Peyer's patch (tissue), 4 donors: ENCODE results near the gene JPH2. TPM values are rescaled to one million over a fixed set of nuclear protein-coding genes. Genes with fewer than 3 reads are reported as not detected.
"Not testable (repeated sequence)": the region's sequence is repeated elsewhere in the genome, so short reads cannot be mapped to it uniquely, and the experiment has no call there.

ENCODE experiments used
- DNase-seq, 3 donors: peaks; one replicate each; pipeline ENCODE4 v3.0.0-alpha.2; 2017 to 2019
- H3K27ac ChIP-seq, 4 donors: fragments of 200-600 bp; sonication (generic); one replicate each; pipeline ENCODE4 v1.5.1; 2016 to 2019
- H3K27me3 ChIP-seq, 2 donors: fragments of 200-600 bp; sonication (generic); one replicate each; pipeline ENCODE4 v1.5.1; 2019
- H3K36me3 ChIP-seq, 3 donors: fragments of 200-600 bp; sonication (generic); one replicate each; pipeline ENCODE4 v1.5.1; 2016 to 2019
- H3K4me1 ChIP-seq, 4 donors: fragments of 200-600 bp; sonication (generic); one replicate each; pipeline ENCODE4 v1.5.1; 2016 to 2019
- H3K4me3 ChIP-seq, 4 donors: fragments of 200-600 bp; sonication (generic); 1 replicate in 3 of 4; 2 replicates in 1 of 4; pipeline ENCODE4 v1.5.1; 2016 to 2019; ENCODE audit warnings: mild to moderate bottlenecking in 1 of 4
- H3K9me3 ChIP-seq, 4 donors: fragments of 200-600 bp; sonication (generic); one replicate each; pipeline ENCODE4 v1.5.1; 2016 to 2019; ENCODE audit warnings: mild to moderate bottlenecking in 1 of 4
- CTCF ChIP-seq, 6 experiments: fragments of 450-650 bp in 4 of 6; fragments of 200-600 bp in 2 of 6; sonication (generic) in 1 of 6; IDR thresholded peaks; one replicate each; pipeline ENCODE4 v1.5.1; 2017 to 2019; ENCODE audit warnings: antibody characterized with exemption in 6 of 6, mild to moderate bottlenecking in 3 of 6, moderate library complexity in 1 of 6
- POLR2A ChIP-seq, 2 donors: fragments of 450-650 bp; IDR thresholded peaks; one replicate each; pipeline ENCODE4 v1.5.1; 2017; ENCODE audit warnings: antibody characterized with exemption in 2 of 2, mild to moderate bottlenecking in 2 of 2, moderate library complexity in 2 of 2
- total RNA-seq, 4 donors: library from RNA; depleted of rRNA; stranded (reverse); fragments of >200 nt; gene quantifications; one replicate each; pipeline ENCODE4 v1.1.0, GENCODE V29; 2016

JPH2 gene
- 1 to 10 TPM; 1.2 to 8.0 (median 4.2) TPM for total RNA-seq

DNA sequence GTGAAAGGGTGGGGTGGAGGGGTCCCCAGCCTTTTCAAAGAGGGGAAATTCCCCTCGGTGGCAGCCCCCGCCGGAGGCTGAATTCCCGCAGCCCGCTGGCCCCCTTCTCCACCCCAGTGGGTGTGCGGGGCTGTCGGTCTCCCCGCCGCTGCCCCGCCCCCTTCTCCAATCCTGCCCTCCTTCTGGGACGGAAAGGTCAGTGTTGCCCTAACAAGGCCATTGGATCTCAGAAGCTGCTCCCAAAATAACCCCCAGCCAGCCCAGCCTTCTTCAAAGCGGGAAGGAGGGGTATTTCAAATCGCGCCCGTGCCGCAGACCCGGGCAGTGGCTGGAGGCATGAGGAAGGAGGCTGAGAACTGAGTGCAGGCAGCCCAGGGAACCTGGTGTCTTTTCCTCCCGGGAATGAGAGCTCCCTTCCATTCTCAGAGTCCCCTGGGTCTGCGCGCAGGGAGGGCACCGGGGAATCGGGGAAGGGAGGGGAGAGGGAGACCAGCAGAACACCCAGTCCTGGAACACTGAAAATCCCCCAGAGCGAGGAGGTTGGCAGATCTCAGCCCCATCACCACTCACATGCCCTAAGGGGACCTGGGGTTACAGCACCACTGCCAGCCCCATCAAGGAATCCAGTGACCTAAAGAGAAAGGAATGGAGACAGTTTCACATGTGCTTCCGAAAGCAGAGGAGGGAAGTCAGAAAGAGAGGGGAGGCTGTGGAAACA is at the start of gene JPH2:
Gene JPH2 (minus strand): TSS at position 135 of the 718 bp plus-strand sequence. CDS start 483 bp downstream, outside the sequence.
- H3K4me3 ChIP-seq: peak within 1 kb of the TSS; percentile 22 to 54 (median 38)
- no peaks in the 10 kb centered on the region for H3K36me3 ChIP-seq
- H3K9me3 ChIP-seq: no peaks in the 10 kb centered on the region
- peak within 1 kb of the TSS in 3 of 4 donors; percentile 26 to 86 (median 38) for H3K27ac ChIP-seq
- no peak for TF ChIP-seq POLR2A (IDR thresholded peaks at IDR 0.05)
- no peak for TF ChIP-seq CTCF (IDR thresholded peaks at IDR 0.05)
- no peaks in the 10 kb centered on the region for H3K27me3 ChIP-seq
- peaks cover 0 to 17% (median 2%) of the 10 kb centered on the region in 4 donors for H3K4me1 ChIP-seq
- peak in 1 of 3 donors; percentile 67 for DNase-seq

GRCh38 chr20:44235702-44236101 is 48.7 kb upstream of the JPH2 start:
- H3K4me1 ChIP-seq: no peaks in the 10 kb centered on the region
- no peaks in the 10 kb centered on the region for H3K36me3 ChIP-seq
- H3K4me3 ChIP-seq: no peak overlapping the region
- H3K9me3 ChIP-seq: no peaks in the 10 kb centered on the region
- H3K27ac ChIP-seq: no peak overlapping the region
- no peaks in the 10 kb centered on the region for H3K27me3 ChIP-seq
- DNase-seq: no peak
- no peak for TF ChIP-seq CTCF (IDR thresholded peaks at IDR 0.05)
- TF ChIP-seq POLR2A (IDR thresholded peaks at IDR 0.05): no peak

GRCh38 chr20:44234566-44235317 is 47.8 kb upstream of the JPH2 start:
- TF ChIP-seq CTCF (IDR thresholded peaks at IDR 0.05) (no peak), POLR2A (IDR thresholded peaks at IDR 0.05) (no peak)
- Histone ChIP-seq H3K4me1 (no peaks in the 10 kb centered on the region), H3K27me3 (no peaks in the 10 kb centered on the region), H3K4me3 (no peak overlapping the region), H3K27ac (no peak overlapping the region), H3K9me3 (no peaks in the 10 kb centered on the region), H3K36me3 (no peaks in the 10 kb centered on the region)
- DNase-seq: no peak

- no peaks in the 10 kb centered on the region for H3K4me1 ChIP-seq
- no peak for DNase-seq
- no peaks in the 10 kb centered on the region for H3K9me3 ChIP-seq
- H3K27ac ChIP-seq: no peak overlapping the region
- no peak overlapping the region for H3K4me3 ChIP-seq
- no peak for TF ChIP-seq CTCF (IDR thresholded peaks at IDR 0.05)
- no peak for TF ChIP-seq POLR2A (IDR thresholded peaks at IDR 0.05)
- no peaks in the 10 kb centered on the region for H3K27me3 ChIP-seq
- H3K36me3 ChIP-seq: no peaks in the 10 kb centered on the region
Measured at GRCh38 chr20:44233436-44234016, 46.5 kb upstream of the JPH2 start.

DNA sequence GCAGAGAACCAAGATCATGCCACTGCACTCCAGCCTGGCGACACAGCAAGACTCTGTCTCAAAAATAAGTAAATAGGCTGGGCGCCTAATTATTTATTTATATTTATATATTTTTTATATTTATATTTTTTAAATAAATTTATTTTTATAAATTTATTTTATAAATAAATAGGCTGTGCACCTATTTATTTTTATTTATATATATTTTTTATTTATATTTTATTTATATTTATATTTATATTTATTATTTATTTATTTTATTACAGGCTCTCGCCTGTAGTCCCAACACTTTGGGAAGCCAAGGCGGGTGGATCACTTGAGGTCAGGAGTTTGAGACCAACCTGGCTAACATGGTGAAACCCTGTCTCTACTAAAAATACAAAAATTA is 45.5 kb upstream of the JPH2 start:
- DNase-seq, H3K27ac ChIP-seq, H3K4me1 ChIP-seq, H3K36me3 ChIP-seq, H3K4me3 ChIP-seq, H3K9me3 ChIP-seq, H3K27me3 ChIP-seq: not testable (repeated sequence)
